Hematopoietic multipotent progenitor cell (in vitro differentiated cells): Measurements from ENCODE around the gene UBA3. TPM values are rescaled to one million over a fixed set of nuclear protein-coding genes. Genes with fewer than 3 reads are reported as not detected.

ENCODE experiments used
- DNase-seq, 3 donors: peaks; one replicate each; pipeline ENCODE4 v3.0.0-alpha.2; 2011 to 2015; ENCODE audit warnings: low read depth in 2 of 3, low spot score in 2 of 3
- total RNA-seq: library from RNA; depleted of rRNA; stranded (reverse); fragments of >200 nt; gene quantifications from one replicate; pipeline ENCODE4 v1.2.3, GENCODE V29; 2012

Gene UBA3
- total RNA-seq, 1 donor = 29.1 TPM

DNA sequence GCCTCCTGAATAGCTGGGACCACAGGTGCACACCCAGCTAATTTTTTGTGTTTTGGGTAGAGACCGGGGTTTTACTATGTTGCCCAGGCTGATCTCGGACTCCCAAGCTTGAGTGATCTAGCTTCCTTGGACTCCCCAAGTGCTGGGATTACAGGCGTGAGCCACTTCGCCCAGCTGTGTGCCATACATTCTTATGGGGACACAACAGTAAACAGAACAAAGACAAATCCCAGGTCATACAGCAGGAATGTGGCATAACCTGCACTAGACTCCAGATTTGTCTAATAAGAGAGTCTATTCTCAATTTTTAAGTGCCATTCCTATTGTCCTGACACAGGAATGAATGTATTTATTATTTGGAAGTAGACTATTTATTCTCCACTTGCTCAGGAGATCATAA, 22.2 kb upstream of the UBA3 start:
- no peak for DNase-seq

DNA sequence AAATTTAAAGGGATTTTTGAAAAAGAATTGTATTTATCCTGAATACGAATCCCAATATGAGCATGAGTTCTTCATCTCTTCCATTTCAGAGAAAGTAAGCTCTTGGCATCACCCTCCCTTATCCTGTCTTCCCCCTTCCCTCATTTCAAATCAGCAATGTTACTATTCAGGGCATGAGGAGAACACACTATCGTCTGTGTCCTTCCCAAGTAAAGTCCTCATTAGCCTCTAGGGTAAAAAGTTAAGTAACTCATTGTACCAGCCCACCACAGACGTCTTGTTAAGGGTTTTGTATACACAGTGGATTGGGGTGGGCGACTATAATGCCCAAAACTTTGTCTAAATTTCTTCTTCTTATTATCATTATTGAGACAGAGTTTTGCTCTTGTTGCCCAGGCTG, 19.4 kb upstream of the UBA3 start:
- no peak for DNase-seq

GRCh38 chr3:69097407-69098086, 17.4 kb upstream of the UBA3 start:
- no peak for DNase-seq

DNA sequence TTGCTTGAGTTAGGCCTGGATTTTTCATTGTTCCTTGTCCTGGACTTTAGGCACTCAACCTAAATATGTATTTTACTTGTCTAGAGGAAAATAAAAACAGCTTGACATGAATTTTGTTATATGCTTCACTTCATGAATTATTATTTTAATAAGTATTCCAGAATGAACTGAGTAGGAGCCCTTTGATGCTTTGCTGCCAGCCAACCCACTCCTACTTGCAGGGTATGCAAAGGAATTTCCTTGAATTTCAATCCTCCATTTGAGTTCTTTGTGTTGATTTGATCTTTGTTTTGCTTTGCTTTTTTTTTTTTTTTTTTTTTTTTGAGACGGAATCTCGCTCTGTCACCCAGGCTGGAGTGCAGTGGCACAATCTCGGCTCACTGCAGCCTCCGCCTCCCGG, 16.1 kb upstream of the UBA3 start:
- no peak for DNase-seq

DNA sequence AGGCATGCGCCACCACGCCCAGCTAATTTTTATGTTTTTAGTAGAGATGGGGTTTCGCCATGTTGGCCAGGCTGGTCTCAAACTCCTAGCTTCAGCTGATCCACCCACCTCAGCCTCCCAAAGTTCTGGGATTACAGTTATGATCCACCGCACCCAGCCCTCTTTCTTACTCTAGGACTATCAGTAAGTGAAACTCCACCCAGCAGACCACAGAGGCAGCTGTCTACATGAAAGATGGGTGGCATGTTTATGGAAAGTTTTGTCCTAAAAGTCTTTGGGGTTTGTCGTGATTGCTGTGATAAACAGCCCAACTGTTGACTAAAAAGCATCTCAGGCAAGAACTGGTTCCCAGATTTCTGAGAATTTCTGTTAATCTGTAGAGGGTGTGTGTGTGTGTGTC, 15.5 kb upstream of the UBA3 start:
- peak in 1 of 3 donors; percentile 27 for DNase-seq

GRCh38 chr3:69094467-69095205, 14.5 kb upstream of the UBA3 start:
- peak in 2 of 3 donors; percentile 84 to 86 for DNase-seq

GRCh38 chr3:69092030-69092516, 11.9 kb upstream of the UBA3 start:
- DNase-seq = peak in 2 of 3 donors; percentile 75 to 92

DNA sequence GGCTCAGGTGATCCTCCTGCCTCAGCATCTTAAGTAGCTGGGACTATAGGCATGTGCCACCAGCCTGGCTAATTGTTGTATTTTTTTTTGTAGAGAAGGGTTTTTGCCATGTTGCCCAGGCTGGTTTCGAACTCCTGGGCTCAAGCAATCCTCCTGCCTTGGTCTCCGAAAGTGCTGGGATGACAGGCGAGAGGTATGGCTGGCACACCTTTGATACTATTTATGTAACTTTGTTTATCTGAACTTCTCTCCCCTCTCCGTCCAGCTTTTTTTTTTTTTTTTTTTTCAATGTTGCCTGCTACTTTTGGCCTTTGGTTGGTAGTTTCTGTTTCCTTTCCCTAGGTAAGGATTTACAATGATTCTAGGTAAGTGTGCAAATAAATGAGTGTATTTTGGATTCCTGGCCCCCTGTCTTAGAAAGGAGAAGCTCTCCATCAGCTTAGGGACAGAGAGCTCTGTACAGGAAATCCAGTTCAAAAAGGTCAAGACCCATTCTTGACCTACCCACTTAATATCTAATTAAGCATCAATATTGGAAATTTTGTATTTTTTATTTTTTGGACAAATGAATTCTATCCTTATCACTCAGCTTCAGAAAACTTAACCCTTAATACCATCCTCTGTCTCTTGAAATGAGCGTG, 11.3 kb upstream of the UBA3 start:
- peak in 1 of 3 donors; percentile 15 for DNase-seq

GRCh38 chr3:69090021-69090420, 9.9 kb upstream of the UBA3 start:
- DNase-seq = no peak

DNA sequence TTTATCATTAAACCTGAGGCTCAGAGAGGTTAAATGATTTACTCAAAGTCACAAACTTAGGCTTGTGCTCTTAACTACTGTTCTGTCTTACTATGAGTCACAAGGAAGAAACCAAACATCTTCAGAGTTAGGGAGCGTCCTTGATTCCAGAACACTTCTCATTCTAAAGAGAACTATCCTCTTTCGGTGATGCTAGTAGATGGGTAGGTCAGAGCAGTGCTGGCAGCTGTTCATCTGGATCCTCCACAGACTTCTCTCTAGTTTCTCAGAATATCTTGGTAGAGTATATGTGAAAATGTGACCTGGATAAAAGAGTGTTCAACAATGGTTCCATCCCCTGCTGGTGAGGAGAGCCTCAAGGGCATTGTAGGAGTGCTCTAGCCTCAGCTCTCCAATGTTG, 7.9 kb upstream of the UBA3 start:
- no peak for DNase-seq

- DNase-seq = no peak
Observed at GRCh38 chr3:69087030-69087791, 7.0 kb upstream of the UBA3 start.

DNA sequence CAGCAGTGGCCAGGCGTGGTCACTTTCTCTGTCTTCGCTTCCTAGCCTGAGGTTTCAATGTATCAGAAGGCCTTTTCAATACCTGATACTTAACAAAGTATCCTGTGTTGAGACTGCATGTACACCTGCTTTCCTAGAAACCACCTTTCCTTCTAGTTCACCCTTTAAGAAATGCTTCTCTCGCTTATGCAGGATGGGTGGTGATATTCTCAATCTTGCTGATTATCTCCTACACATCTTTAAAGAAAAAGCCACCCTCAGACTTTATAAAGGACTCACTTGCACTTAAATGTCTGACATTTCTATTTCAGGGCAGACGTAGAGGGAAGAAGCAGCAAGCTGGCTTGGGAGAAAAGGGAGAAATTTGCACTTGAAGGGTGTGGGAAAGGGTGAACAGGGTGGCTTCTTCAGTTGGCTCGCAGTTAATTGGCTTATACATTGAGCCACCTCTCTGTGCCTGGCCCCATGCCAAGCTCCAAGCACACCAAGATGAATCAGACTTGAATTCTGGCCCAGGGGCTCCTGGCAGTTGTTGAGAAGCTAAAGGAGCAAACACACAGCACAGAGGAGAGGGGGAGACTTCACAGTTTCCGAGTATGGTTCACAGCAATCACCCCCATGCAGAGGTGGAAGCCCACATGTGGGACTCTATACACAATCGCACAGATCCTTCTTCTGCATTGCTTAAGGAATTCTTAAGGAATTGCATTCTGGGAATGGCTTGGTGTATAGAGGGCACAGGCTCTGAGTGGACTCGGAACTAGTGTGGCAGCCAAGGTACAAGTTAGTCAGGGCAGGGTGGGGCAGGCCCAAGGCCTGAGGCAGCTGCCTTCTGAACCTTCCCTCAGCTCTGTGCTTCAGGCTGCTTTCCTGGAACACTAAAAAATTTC, 5.9 kb upstream of the UBA3 start:
- DNase-seq = peak in 2 of 3 donors; percentile 68 to 76

GRCh38 chr3:69085168-69085832, 5.1 kb upstream of the UBA3 start:
- no peak for DNase-seq

GRCh38 chr3:69084326-69085167, 4.4 kb upstream of the UBA3 start, which contains the start of gene ARL6IP5:
Gene ARL6IP5 (plus strand): TSS chr3:69084937. CDS start chr3:69085048, 111 bp downstream.
- DNase-seq = peak; percentile 74 to 97 (median 96)

DNA sequence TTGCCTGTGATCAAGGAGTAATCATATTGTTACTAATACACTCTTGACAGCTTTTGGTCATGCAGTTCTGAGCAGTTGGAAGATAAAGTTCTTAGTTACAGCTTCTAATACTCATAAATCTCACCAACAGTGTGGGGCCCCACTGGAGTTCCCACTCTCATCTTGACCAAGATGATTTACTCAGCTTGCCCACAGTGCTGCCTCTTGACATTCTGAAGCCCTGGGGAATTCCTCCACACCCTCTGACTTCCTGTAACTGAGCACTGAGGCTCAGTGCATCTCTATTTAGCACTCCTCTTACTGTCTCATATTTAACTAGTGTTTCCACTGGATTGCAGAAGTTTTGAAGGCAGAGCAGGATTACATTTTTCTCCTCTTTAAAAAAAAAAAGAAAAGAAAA, 2.6 kb upstream of the UBA3 start:
- DNase-seq = peak in 2 of 3 donors; percentile 59 to 74

DNA sequence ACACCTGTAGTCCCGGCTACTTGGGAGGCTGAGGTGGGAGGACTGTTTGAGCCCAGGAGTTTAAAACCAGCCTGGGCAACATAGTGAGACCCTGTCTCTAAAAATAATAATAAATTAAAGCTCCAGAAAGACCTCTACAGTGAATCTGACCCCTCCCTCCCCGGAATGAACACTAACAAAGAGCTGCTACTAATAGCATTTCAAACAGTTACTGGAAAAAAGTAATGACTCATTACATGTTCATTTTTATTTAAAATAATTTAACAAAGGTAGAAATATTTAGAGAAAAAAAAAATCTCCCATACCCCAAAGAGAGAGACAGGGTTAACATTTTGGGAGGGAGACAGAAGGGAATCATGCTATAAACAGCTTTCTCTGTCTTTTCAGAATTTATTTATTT, 2.2 kb upstream of the UBA3 start:
- no peak for DNase-seq

- no peak for DNase-seq
Observed at GRCh38 chr3:69081583-69082262, 1.6 kb upstream of the UBA3 start.
